DND-41 (cell line): Measurements from ENCODE around the gene WRNIP1.

Source experiments
- ATAC-seq: fragments of 200-7000 bp; cut with Tn5 transposase; 3 replicates; pipeline ENCODE4 v1.9.1; 2021; ENCODE audit warnings: low read depth; ENCODE audit not compliant: insufficient read depth
- DNase-seq: peaks from one replicate; pipeline ENCODE4 v3.0.0-alpha.2; 2020
- H2AFZ ChIP-seq: 2 replicates; pipeline ENCODE4 v1.6.0; 2012; ENCODE audit warnings: low read depth, low read length
- H3K27ac ChIP-seq: 2 replicates; pipeline ENCODE4 v1.5.1; 2012; ENCODE audit warnings: low read length, inconsistent platforms
- H3K27me3 ChIP-seq: fragments of 200-600 bp; sonication (generic); 2 replicates; pipeline ENCODE4 v1.6.0; 2012; ENCODE audit warnings: low read length, mild to moderate bottlenecking, inconsistent platforms; ENCODE audit not compliant: insufficient read depth, poor library complexity
- H3K36me3 ChIP-seq: 2 replicates; pipeline ENCODE4 v1.5.1; 2012; ENCODE audit warnings: low read length, inconsistent platforms; ENCODE audit not compliant: insufficient read depth
- H3K4me1 ChIP-seq: 2 replicates; pipeline ENCODE4 v1.5.1; 2012; ENCODE audit warnings: mild to moderate bottlenecking, low read length; ENCODE audit not compliant: insufficient read depth
- H3K4me2 ChIP-seq: 2 replicates; pipeline ENCODE4 v1.6.0; 2012; ENCODE audit warnings: mild to moderate bottlenecking, moderate library complexity, low read length, inconsistent platforms; ENCODE audit not compliant: insufficient read depth
- H3K4me3 ChIP-seq, 2 experiments: fragments of 200-600 bp in 1 of 2; shearing (Covaris generic) in 1 of 2; 2 replicates each; pipeline ENCODE4 v1.5.1; 2012 to 2016; ENCODE audit warnings: inconsistent platforms in 2 of 2, low read length in 2 of 2, mild to moderate bottlenecking in 2 of 2, low read depth in 1 of 2, moderate library complexity in 1 of 2
- H3K79me2 ChIP-seq: 2 replicates; pipeline ENCODE4 v1.6.0; 2012; ENCODE audit warnings: low read length, inconsistent platforms; ENCODE audit not compliant: insufficient read depth
- H3K9ac ChIP-seq: 2 replicates; pipeline ENCODE4 v1.6.0; 2012; ENCODE audit warnings: low read depth, mild to moderate bottlenecking, inconsistent platforms, low read length, moderate library complexity
- H3K9me3 ChIP-seq: 2 replicates; pipeline ENCODE4 v1.5.1; 2012; ENCODE audit warnings: low read length, moderate library complexity, mild to moderate bottlenecking, inconsistent platforms; ENCODE audit not compliant: insufficient read depth, severe bottlenecking
- H4K20me1 ChIP-seq: 2 replicates; pipeline ENCODE4 v1.6.0; 2012; ENCODE audit warnings: low read length; ENCODE audit not compliant: insufficient read depth
- CTCF ChIP-seq: IDR thresholded peaks from 2 replicates; pipeline ENCODE4 v1.5.1; 2012; ENCODE audit warnings: borderline replicate concordance, low read length, moderate library complexity, mild to moderate bottlenecking; ENCODE audit not compliant: poor library complexity, severe bottlenecking; ENCODE audit errors: extremely low read depth
- EZH2 ChIP-seq: IDR thresholded peaks from 3 replicates; pipeline ENCODE4 v1.6.1; 2012; ENCODE audit warnings: borderline replicate concordance, low read depth, mild to moderate bottlenecking, moderate library complexity, low read length, inconsistent platforms; ENCODE audit not compliant: severe bottlenecking

The WRNIP1 gene

GRCh38 chr6:2725364-2725988 is 39.7 kb upstream of the WRNIP1 start:
- Histone ChIP-seq H2AFZ (no peak overlapping the region), H3K4me2 (no peak overlapping the region), H3K79me2 (no peaks in the 10 kb centered on the region), H3K4me3 (no peak overlapping the region), H3K27me3 (no peaks in the 10 kb centered on the region), H3K9me3 (no peaks in the 10 kb centered on the region), H3K4me1 (no peaks in the 10 kb centered on the region), H3K36me3 (no peaks in the 10 kb centered on the region), H3K9ac (no peak overlapping the region), H3K27ac (no peak overlapping the region), H4K20me1 (no peaks in the 10 kb centered on the region)
- ATAC-seq (no peak), DNase-seq (no peak)
- no peak for TF ChIP-seq CTCF
- no peak for TF ChIP-seq EZH2

GRCh38 chr6:2725999-2726567 is 39.1 kb upstream of the WRNIP1 start:
- no peaks in the 10 kb centered on the region for H3K36me3 ChIP-seq
- no peak for DNase-seq
- ATAC-seq: no peak
- no peaks in the 10 kb centered on the region for H3K9me3 ChIP-seq
- no peak overlapping the region for H3K4me2 ChIP-seq
- no peaks in the 10 kb centered on the region for H3K79me2 ChIP-seq
- H4K20me1 ChIP-seq: no peaks in the 10 kb centered on the region
- H3K27me3 ChIP-seq: peaks cover 3% of the 10 kb centered on the region
- TF ChIP-seq CTCF (no peak), EZH2 (no peak)
- no peak overlapping the region for H3K27ac ChIP-seq
- no peak overlapping the region for H3K4me3 ChIP-seq
- H3K4me1 ChIP-seq: no peaks in the 10 kb centered on the region
- H2AFZ ChIP-seq: no peak overlapping the region
- no peak overlapping the region for H3K9ac ChIP-seq

- DNase-seq (no peak), ATAC-seq (no peak)
- Histone ChIP-seq H3K79me2 (no peaks in the 10 kb centered on the region), H3K9ac (no peak overlapping the region), H3K27me3 (peaks cover 6% of the 10 kb centered on the region), H2AFZ (no peak overlapping the region), H3K9me3 (no peaks in the 10 kb centered on the region), H3K4me3 (no peak overlapping the region), H3K36me3 (no peaks in the 10 kb centered on the region), H3K4me1 (no peaks in the 10 kb centered on the region), H3K27ac (no peak overlapping the region), H4K20me1 (no peaks in the 10 kb centered on the region), H3K4me2 (no peak overlapping the region)
- TF ChIP-seq CTCF (no peak), EZH2 (no peak)
Observed at GRCh38 chr6:2729921-2730320, 35.3 kb upstream of the WRNIP1 start.
